MM.1S (cell line): Measurements from ENCODE around the gene PPAN.

ENCODE experiments used
- EZH2phosphoT487 ChIP-seq: fragments of 300-600 bp; sonication (generic); IDR thresholded peaks from 2 replicates; pipeline ENCODE4 v1.6.1; 2018; ENCODE audit warnings: antibody characterized with exemption, low read length
- TF ChIP-seq, protein P1 (sequence below): fragments of 300-600 bp; sonication (generic); IDR thresholded peaks from 2 replicates; pipeline ENCODE4 v1.5.1; 2016; ENCODE audit warnings: antibody characterized with exemption, low read length, mixed read lengths

DNA sequence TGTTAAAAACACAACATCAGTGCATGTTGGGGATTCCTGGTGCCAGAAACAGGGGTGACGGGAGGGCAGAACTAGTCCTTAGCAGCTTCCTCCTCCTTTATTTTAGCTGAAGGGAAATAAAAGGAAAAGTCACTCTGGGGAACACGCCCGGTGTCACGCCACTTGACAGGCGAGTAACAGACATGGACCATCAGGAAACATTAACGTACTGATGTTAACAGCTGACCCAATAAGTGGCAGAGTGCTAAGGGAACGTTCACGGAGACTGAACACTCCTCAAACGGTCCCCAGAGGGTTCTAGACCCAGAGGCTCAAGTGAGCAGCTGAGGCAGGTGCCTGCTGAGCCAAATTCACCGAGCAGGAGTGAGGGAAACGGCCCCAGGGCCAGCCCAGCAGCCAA is 27.4 kb downstream of the PPAN start:
- TF ChIP-seq, protein P1, sequence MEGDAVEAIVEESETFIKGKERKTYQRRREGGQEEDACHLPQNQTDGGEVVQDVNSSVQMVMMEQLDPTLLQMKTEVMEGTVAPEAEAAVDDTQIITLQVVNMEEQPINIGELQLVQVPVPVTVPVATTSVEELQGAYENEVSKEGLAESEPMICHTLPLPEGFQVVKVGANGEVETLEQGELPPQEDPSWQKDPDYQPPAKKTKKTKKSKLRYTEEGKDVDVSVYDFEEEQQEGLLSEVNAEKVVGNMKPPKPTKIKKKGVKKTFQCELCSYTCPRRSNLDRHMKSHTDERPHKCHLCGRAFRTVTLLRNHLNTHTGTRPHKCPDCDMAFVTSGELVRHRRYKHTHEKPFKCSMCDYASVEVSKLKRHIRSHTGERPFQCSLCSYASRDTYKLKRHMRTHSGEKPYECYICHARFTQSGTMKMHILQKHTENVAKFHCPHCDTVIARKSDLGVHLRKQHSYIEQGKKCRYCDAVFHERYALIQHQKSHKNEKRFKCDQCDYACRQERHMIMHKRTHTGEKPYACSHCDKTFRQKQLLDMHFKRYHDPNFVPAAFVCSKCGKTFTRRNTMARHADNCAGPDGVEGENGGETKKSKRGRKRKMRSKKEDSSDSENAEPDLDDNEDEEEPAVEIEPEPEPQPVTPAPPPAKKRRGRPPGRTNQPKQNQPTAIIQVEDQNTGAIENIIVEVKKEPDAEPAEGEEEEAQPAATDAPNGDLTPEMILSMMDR = no peak
- no peak for TF ChIP-seq EZH2phosphoT487
